Karpas-422 (cell line): ENCODE data around the gene GP1BB. TPM values are rescaled to one million over a fixed set of nuclear protein-coding genes. Genes with fewer than 3 reads are reported as not detected.

Source experiments
- DNase-seq: peaks from one replicate; pipeline ENCODE4 v3.0.0-alpha.2; 2015
- H2AFZ ChIP-seq: fragments of 200-600 bp; sonication (generic); 2 replicates; pipeline ENCODE4 v1.6.1; 2014; ENCODE audit warnings: antibody characterized with exemption, low read length, mixed read lengths
- H3K27ac ChIP-seq: fragments of 200-600 bp; sonication (generic); 2 replicates; pipeline ENCODE4 v1.5.1; 2014; ENCODE audit warnings: mild to moderate bottlenecking, low read length, moderate library complexity
- H3K27me3 ChIP-seq: fragments of 200-600 bp; sonication (generic); 2 replicates; pipeline ENCODE4 v1.6.1; 2014; ENCODE audit warnings: low read length, mixed read lengths
- H3K36me3 ChIP-seq: fragments of 200-600 bp; sonication (generic); 2 replicates; pipeline ENCODE4 v1.6.1; 2014; ENCODE audit warnings: low read length, mixed read lengths; ENCODE audit not compliant: insufficient read depth
- H3K4me1 ChIP-seq: fragments of 200-600 bp; sonication (generic); 2 replicates; pipeline ENCODE4 v1.6.1; 2014; ENCODE audit warnings: mild to moderate bottlenecking, low read length, mixed read lengths
- H3K4me2 ChIP-seq: fragments of 200-600 bp; sonication (generic); 2 replicates; pipeline ENCODE4 v1.6.1; 2014; ENCODE audit warnings: low read length, low read depth, mild to moderate bottlenecking; ENCODE audit not compliant: poor library complexity, severe bottlenecking
- H3K4me3 ChIP-seq: fragments of 200-600 bp; sonication (generic); 2 replicates; pipeline ENCODE4 v1.5.1; 2014; ENCODE audit warnings: mild to moderate bottlenecking, antibody characterized with exemption, low read length, mixed read lengths
- H3K79me2 ChIP-seq: fragments of 200-600 bp; sonication (generic); 2 replicates; pipeline ENCODE4 v1.6.1; 2014; ENCODE audit warnings: mild to moderate bottlenecking, low read length, mixed read lengths
- H3K9ac ChIP-seq: fragments of 200-600 bp; sonication (generic); 2 replicates; pipeline ENCODE4 v1.6.0; 2014; ENCODE audit warnings: low read length
- H3K9me2 ChIP-seq: fragments of 200-600 bp; sonication (generic), shearing (Covaris generic); replicated peaks from 2 replicates; pipeline ENCODE4 v1.6.0; 2014; ENCODE audit warnings: mild to moderate bottlenecking, low read length, moderate library complexity; ENCODE audit not compliant: insufficient read depth
- H3K9me3 ChIP-seq: fragments of 300-700, 200-600 bp; sonication (generic); 2 replicates; pipeline ENCODE4 v1.6.1; 2014; ENCODE audit warnings: low read length, mixed read lengths
- H4K20me1 ChIP-seq: fragments of 200-600 bp; sonication (generic); 2 replicates; pipeline ENCODE4 v1.6.1; 2014; ENCODE audit warnings: mild to moderate bottlenecking, antibody characterized with exemption, low read length, low read depth; ENCODE audit not compliant: insufficient read depth
- total RNA-seq: library from RNA; depleted of rRNA; stranded (reverse); fragments of >200 nt; shearing (Covaris generic); gene quantifications from 2 replicates; pipeline ENCODE4 v1.2.3, GENCODE V29; 2014; ENCODE audit warnings: low replicate concordance

Gene GP1BB
- total RNA-seq, 1 experiment from 2014 or later: not detected

- no peaks in the 10 kb centered on the region for H3K27me3 ChIP-seq
- no peak within 1 kb of the TSS for H2AFZ ChIP-seq
- H3K4me3 ChIP-seq: no peak within 1 kb of the TSS
Observed at GRCh38 chr22:19760058-19760950, 37.0 kb downstream of the GP1BB start, which contains the start of gene TBX1. TSS of gene TBX1 (plus strand) at chr22:19760778. CDS start at chr22:19760844, 66 bp downstream.

GRCh38 chr22:19760951-19761724, 37.8 kb downstream of the GP1BB start:
- H3K27me3 ChIP-seq: no peaks in the 10 kb centered on the region
- no peaks in the 10 kb centered on the region for H3K79me2 ChIP-seq
- no peak overlapping the region for H3K9ac ChIP-seq
- no peak overlapping the region for H3K4me2 ChIP-seq
- H3K4me1 ChIP-seq: peaks cover 13% of the 10 kb centered on the region
- H3K36me3 ChIP-seq: no peaks in the 10 kb centered on the region
- H2AFZ ChIP-seq: no peak overlapping the region
- no peaks in the 10 kb centered on the region for H3K9me3 ChIP-seq
- no peak overlapping the region for H3K4me3 ChIP-seq
- no peak overlapping the region for H3K27ac ChIP-seq
- DNase-seq: no peak
- no peaks in the 10 kb centered on the region; the same call in 1 of the 2 replicates for H4K20me1 ChIP-seq
- H3K9me2 ChIP-seq: no peaks in the 10 kb centered on the region

More at GRCh38 chr22:19760058-19760950, 37.0 kb downstream of the GP1BB start, which contains the start of gene TBX1:
- Histone ChIP-seq H3K79me2 (no peaks in the 10 kb centered on the region), H3K9me3 (no peaks in the 10 kb centered on the region), H4K20me1 (no peaks in the 10 kb centered on the region; the same call in 1 of the 2 replicates), H3K9me2 (no peaks in the 10 kb centered on the region), H3K4me2 (no peak within 1 kb of the TSS), H3K9ac (no peak within 1 kb of the TSS), H3K27ac (no peak within 1 kb of the TSS), H3K4me1 (peaks cover 13% of the 10 kb centered on the region), H3K36me3 (no peaks in the 10 kb centered on the region)
- DNase-seq: no peak

GRCh38 chr22:19761725-19762567, 38.6 kb downstream of the GP1BB start:
- H3K27me3 ChIP-seq: no peaks in the 10 kb centered on the region
- H4K20me1 ChIP-seq: no peaks in the 10 kb centered on the region; the same call in 1 of the 2 replicates
- H3K9ac ChIP-seq: no peak overlapping the region
- H3K9me2 ChIP-seq: no peaks in the 10 kb centered on the region
- H3K36me3 ChIP-seq: no peaks in the 10 kb centered on the region
- no peaks in the 10 kb centered on the region for H3K79me2 ChIP-seq
- peaks cover 11% of the 10 kb centered on the region for H3K4me1 ChIP-seq
- no peak overlapping the region for H3K4me2 ChIP-seq
- no peaks in the 10 kb centered on the region for H3K9me3 ChIP-seq
- H3K4me3 ChIP-seq: no peak overlapping the region
- DNase-seq: no peak
- H3K27ac ChIP-seq: no peak overlapping the region
- H2AFZ ChIP-seq: no peak overlapping the region

- H3K4me3 ChIP-seq: no peak overlapping the region
- no peaks in the 10 kb centered on the region for H3K79me2 ChIP-seq
- H3K27me3 ChIP-seq: no peaks in the 10 kb centered on the region
- no peaks in the 10 kb centered on the region for H3K9me2 ChIP-seq
- no peaks in the 10 kb centered on the region; the same call in 1 of the 2 replicates for H4K20me1 ChIP-seq
- no peak overlapping the region for H3K27ac ChIP-seq
- H3K9ac ChIP-seq: no peak overlapping the region
- H3K4me1 ChIP-seq: peaks cover 4% of the 10 kb centered on the region
- no peak for DNase-seq
- no peak overlapping the region for H3K4me2 ChIP-seq
- no peaks in the 10 kb centered on the region for H3K36me3 ChIP-seq
- no peak overlapping the region for H2AFZ ChIP-seq
- no peaks in the 10 kb centered on the region for H3K9me3 ChIP-seq
Observed at GRCh38 chr22:19762568-19763457, 39.5 kb downstream of the GP1BB start.

- Histone ChIP-seq H3K27ac (no peak overlapping the region), H3K9ac (no peak overlapping the region), H3K27me3 (no peaks in the 10 kb centered on the region), H3K4me1 (peaks cover 4% of the 10 kb centered on the region), H3K36me3 (no peaks in the 10 kb centered on the region), H3K9me2 (no peaks in the 10 kb centered on the region), H3K4me2 (no peak overlapping the region), H4K20me1 (no peaks in the 10 kb centered on the region), H3K9me3 (no peaks in the 10 kb centered on the region), H3K4me3 (no peak overlapping the region), H3K79me2 (no peaks in the 10 kb centered on the region), H2AFZ (no peak overlapping the region)
- no peak for DNase-seq
Observed at GRCh38 chr22:19763458-19764298, 40.3 kb downstream of the GP1BB start.

- no peaks in the 10 kb centered on the region for H3K27me3 ChIP-seq
Observed at GRCh38 chr22:19764299-19764593, 40.9 kb downstream of the GP1BB start.

More at GRCh38 chr22:19764299-19764593, 40.9 kb downstream of the GP1BB start:
- Histone ChIP-seq H3K9me2 (no peaks in the 10 kb centered on the region), H3K9me3 (no peaks in the 10 kb centered on the region), H3K79me2 (no peaks in the 10 kb centered on the region), H2AFZ (no peak overlapping the region), H3K9ac (no peak overlapping the region), H4K20me1 (no peaks in the 10 kb centered on the region), H3K4me1 (peaks cover 4% of the 10 kb centered on the region), H3K4me2 (no peak overlapping the region), H3K36me3 (no peaks in the 10 kb centered on the region), H3K4me3 (no peak overlapping the region), H3K27ac (no peak overlapping the region)
- no peak for DNase-seq
